Measurements from ENCODE around the gene STAC3.

GRCh38 chr12:57247041-57247440 is 3.9 kb downstream of the STAC3 start:
- TF ChIP-seq CTCF (conservative IDR thresholded peaks at IDR 0.05 in 1 of 2, IDR thresholded peaks at IDR 0.05 in 1 of 2; ENCODE audit: low read depth in 1 of 2, low read length in 2 of 2) (no peak), EZH2 (IDR thresholded peaks at IDR 0.05; ENCODE audit: low read length, missing control alignments) (no peak)
